Naive B cell (primary cell): ENCODE data around the gene TMEM38A. TPM values are rescaled to one million over a fixed set of nuclear protein-coding genes. Genes with fewer than 3 reads are reported as not detected.

ENCODE experiments used
- polyA plus RNA-seq, 6 donors: library from polyadenylated mRNA; unstranded; fragments of 300-500 nt; fragmentation: Illumina TruSeq; gene quantifications; one replicate each; pipeline ENCODE4 v1.2.3, GENCODE V29; 2021; ENCODE audit warnings: low read depth in 6 of 6

The TMEM38A gene
- polyA plus RNA-seq, 6 donors from 2014 or later = 13.7 to 18.6 (median 16.6) TPM

Other genes starting within 250 kb of the TMEM38A start
- gene EPS15L1, start 189.2 kb upstream of the TMEM38A start, polyA plus RNA-seq = 10 to 100 TPM in 5 of 6 donors, 1 to 10 TPM in 1; 9.9 to 34.7 (median 20.7) TPM
- under 1 TPM in 1 of 6 donors, not detected in 5; 0.41 TPM for gene CALR3, start 165.0 kb upstream of the TMEM38A start, polyA plus RNA-seq
- gene C19orf44, start 164.7 kb upstream of the TMEM38A start, polyA plus RNA-seq = 1 to 10 TPM in 4 of 6 donors, under 1 TPM in 1, not detected in 1; 0.74 to 4.6 (median 1.4) TPM
- 10 to 100 TPM in 2 of 6 donors, 1 to 10 TPM in 4; 3.2 to 19.5 (median 9.4) TPM for gene CHERP, start 118.7 kb upstream of the TMEM38A start, polyA plus RNA-seq
- 10 to 100 TPM; 15.4 to 26.2 (median 19.4) TPM for gene SLC35E1, start 88.7 kb upstream of the TMEM38A start, polyA plus RNA-seq
- 10 to 100 TPM in 1 of 6 donors, 1 to 10 TPM in 5; 2.0 to 10.9 (median 5.4) TPM for gene MED26, start 32.9 kb upstream of the TMEM38A start, polyA plus RNA-seq
- 10 to 100 TPM; 41.0 to 84.2 (median 69.1) TPM for gene SMIM7, start 995 bp upstream of the TMEM38A start, polyA plus RNA-seq
- under 1 TPM in 2 of 6 donors, not detected in 4; 0.17 to 0.18 TPM for gene NWD1, start 58.7 kb downstream of the TMEM38A start, polyA plus RNA-seq
- gene SIN3B, start 168.3 kb downstream of the TMEM38A start, polyA plus RNA-seq = 10 to 100 TPM in 2 of 6 donors, 1 to 10 TPM in 4; 4.8 to 13.0 (median 6.8) TPM
- gene F2RL3, start 227.9 kb downstream of the TMEM38A start, polyA plus RNA-seq = under 1 TPM in 1 of 6 donors, not detected in 5; 0.17 TPM